Measurements from ENCODE around the gene BDH1.
"Not testable (repeated sequence)": the region's sequence is repeated elsewhere in the genome, so short reads cannot be mapped to it uniquely, and the experiment has no call there.

Gene BDH1

GRCh38 chr3:197525706-197526105, 30.1 kb downstream of the BDH1 start:
- no peaks in the 10 kb centered on the region for H3K9me3 ChIP-seq (ENCODE audit: low read length)
- no peaks in the 10 kb centered on the region for H3K4me1 ChIP-seq (ENCODE audit: insufficient read depth, low read length)
- no peaks in the 10 kb centered on the region for H3K27me3 ChIP-seq (ENCODE audit: control insufficient read depth in 1 of 2, insufficient read depth in 2 of 2, low read length in 2 of 2)
- H3K4me3 ChIP-seq (ENCODE audit: low read depth in 1 of 2, low read length in 2 of 2) = no peak overlapping the region
- H3K27ac ChIP-seq (ENCODE audit: low read depth, low read length) = no peak overlapping the region
- H3K9ac ChIP-seq (ENCODE audit: low read length) = no peak overlapping the region
- no peaks in the 10 kb centered on the region for H3K36me3 ChIP-seq (ENCODE audit: insufficient read depth, low read length)

GRCh38 chr3:197524128-197524527, 31.6 kb downstream of the BDH1 start:
- no peaks in the 10 kb centered on the region for H3K4me1 ChIP-seq (ENCODE audit: insufficient read depth, low read length)
- no peaks in the 10 kb centered on the region for H3K9me3 ChIP-seq (ENCODE audit: low read length)
- H3K27me3 ChIP-seq (ENCODE audit: control insufficient read depth in 1 of 2, insufficient read depth in 2 of 2, low read length in 2 of 2) = no peaks in the 10 kb centered on the region
- no peak overlapping the region for H3K4me3 ChIP-seq (ENCODE audit: low read depth in 1 of 2, low read length in 2 of 2)
- H3K27ac ChIP-seq (ENCODE audit: low read depth, low read length) = no peak overlapping the region
- H3K9ac ChIP-seq (ENCODE audit: low read length) = no peak overlapping the region
- no peaks in the 10 kb centered on the region for H3K36me3 ChIP-seq (ENCODE audit: insufficient read depth, low read length)

- Histone ChIP-seq H3K27ac (ENCODE audit: low read depth, low read length) (no peak overlapping the region), H3K27me3 (ENCODE audit: control insufficient read depth in 1 of 2, insufficient read depth in 2 of 2, low read length in 2 of 2) (no peaks in the 10 kb centered on the region), H3K9me3 (ENCODE audit: low read length) (no peaks in the 10 kb centered on the region), H3K4me3 (ENCODE audit: low read depth in 1 of 2, low read length in 2 of 2) (no peak overlapping the region), H3K36me3 (ENCODE audit: insufficient read depth, low read length) (no peaks in the 10 kb centered on the region), H3K4me1 (ENCODE audit: insufficient read depth, low read length) (no peaks in the 10 kb centered on the region), H3K9ac (ENCODE audit: low read length) (no peak overlapping the region)
These were observed 32.2 kb downstream of the BDH1 start for GRCh38 chr3:197523526-197523925.

GRCh38 chr3:197522881-197523441, 32.8 kb downstream of the BDH1 start:
- Histone ChIP-seq H3K27ac (ENCODE audit: low read depth, low read length) (no peak overlapping the region), H3K36me3 (ENCODE audit: insufficient read depth, low read length) (no peaks in the 10 kb centered on the region), H3K27me3 (ENCODE audit: control insufficient read depth in 1 of 2, insufficient read depth in 2 of 2, low read length in 2 of 2) (no peaks in the 10 kb centered on the region), H3K4me3 (ENCODE audit: low read depth in 1 of 2, low read length in 2 of 2) (no peak overlapping the region), H3K9me3 (ENCODE audit: low read length) (no peaks in the 10 kb centered on the region), H3K9ac (ENCODE audit: low read length) (no peak overlapping the region), H3K4me1 (ENCODE audit: insufficient read depth, low read length) (no peaks in the 10 kb centered on the region)

GRCh38 chr3:197522183-197522715, 33.5 kb downstream of the BDH1 start:
- Histone ChIP-seq H3K9me3 (ENCODE audit: low read length) (no peaks in the 10 kb centered on the region), H3K27me3 (ENCODE audit: control insufficient read depth in 1 of 2, insufficient read depth in 2 of 2, low read length in 2 of 2) (no peaks in the 10 kb centered on the region), H3K36me3 (ENCODE audit: insufficient read depth, low read length) (no peaks in the 10 kb centered on the region), H3K27ac (ENCODE audit: low read depth, low read length) (no peak overlapping the region), H3K4me1 (ENCODE audit: insufficient read depth, low read length) (no peaks in the 10 kb centered on the region), H3K9ac (ENCODE audit: low read length) (no peak overlapping the region), H3K4me3 (ENCODE audit: low read depth in 1 of 2, low read length in 2 of 2) (no peak overlapping the region)

GRCh38 chr3:197521277-197522182, 34.2 kb downstream of the BDH1 start:
- H3K4me1 ChIP-seq (ENCODE audit: insufficient read depth, low read length) = no peaks in the 10 kb centered on the region
- no peaks in the 10 kb centered on the region for H3K36me3 ChIP-seq (ENCODE audit: insufficient read depth, low read length)
- H3K27me3 ChIP-seq (ENCODE audit: control insufficient read depth in 1 of 2, insufficient read depth in 2 of 2, low read length in 2 of 2) = no peaks in the 10 kb centered on the region
- no peak overlapping the region for H3K4me3 ChIP-seq (ENCODE audit: low read depth in 1 of 2, low read length in 2 of 2)
- no peaks in the 10 kb centered on the region for H3K9me3 ChIP-seq (ENCODE audit: low read length)
- H3K27ac ChIP-seq (ENCODE audit: low read depth, low read length) = no peak overlapping the region
- no peak overlapping the region for H3K9ac ChIP-seq (ENCODE audit: low read length)

GRCh38 chr3:197520311-197521276, 35.2 kb downstream of the BDH1 start:
- Histone ChIP-seq H3K27ac (ENCODE audit: low read depth, low read length) (no peak overlapping the region), H3K36me3 (ENCODE audit: insufficient read depth, low read length) (no peaks in the 10 kb centered on the region), H3K4me1 (ENCODE audit: insufficient read depth, low read length) (no peaks in the 10 kb centered on the region), H3K9ac (ENCODE audit: low read length) (no peak overlapping the region), H3K9me3 (ENCODE audit: low read length) (no peaks in the 10 kb centered on the region), H3K4me3 (ENCODE audit: low read depth in 1 of 2, low read length in 2 of 2) (no peak overlapping the region), H3K27me3 (ENCODE audit: control insufficient read depth in 1 of 2, insufficient read depth in 2 of 2, low read length in 2 of 2) (no peaks in the 10 kb centered on the region)

- no peaks in the 10 kb centered on the region for H3K27me3 ChIP-seq (ENCODE audit: control insufficient read depth in 1 of 2, insufficient read depth in 2 of 2, low read length in 2 of 2)
- no peaks in the 10 kb centered on the region for H3K4me1 ChIP-seq (ENCODE audit: insufficient read depth, low read length)
- no peaks in the 10 kb centered on the region for H3K36me3 ChIP-seq (ENCODE audit: insufficient read depth, low read length)
- H3K27ac ChIP-seq (ENCODE audit: low read depth, low read length) = no peak overlapping the region
- H3K9ac ChIP-seq (ENCODE audit: low read length) = no peak overlapping the region
- H3K4me3 ChIP-seq (ENCODE audit: low read depth in 1 of 2, low read length in 2 of 2) = no peak overlapping the region
- H3K9me3 ChIP-seq (ENCODE audit: low read length) = no peaks in the 10 kb centered on the region
These were observed 36.0 kb downstream of the BDH1 start for GRCh38 chr3:197519801-197520211.

GRCh38 chr3:197518881-197519421, 36.8 kb downstream of the BDH1 start:
- Histone ChIP-seq H3K27me3 (ENCODE audit: control insufficient read depth in 1 of 2, insufficient read depth in 2 of 2, low read length in 2 of 2) (no peaks in the 10 kb centered on the region), H3K9ac (ENCODE audit: low read length) (no peak overlapping the region), H3K4me3 (ENCODE audit: low read depth in 1 of 2, low read length in 2 of 2) (no peak overlapping the region), H3K9me3 (ENCODE audit: low read length) (no peaks in the 10 kb centered on the region), H3K4me1 (ENCODE audit: insufficient read depth, low read length) (no peaks in the 10 kb centered on the region), H3K36me3 (ENCODE audit: insufficient read depth, low read length) (no peaks in the 10 kb centered on the region), H3K27ac (ENCODE audit: low read depth, low read length) (no peak overlapping the region)

- H3K27me3 ChIP-seq (ENCODE audit: control insufficient read depth in 1 of 2, insufficient read depth in 2 of 2, low read length in 2 of 2); H3K27ac ChIP-seq (ENCODE audit: low read depth, low read length); H3K4me3 ChIP-seq (ENCODE audit: low read depth in 1 of 2, low read length in 2 of 2); H3K9ac ChIP-seq (ENCODE audit: low read length); H3K36me3 ChIP-seq (ENCODE audit: insufficient read depth, low read length); H3K9me3 ChIP-seq (ENCODE audit: low read length); H3K4me1 ChIP-seq (ENCODE audit: insufficient read depth, low read length): not testable (repeated sequence)
These were observed 37.7 kb downstream of the BDH1 start for GRCh38 chr3:197517922-197518683.

All from muscle layer of colon (tissue), 2 donors.